IPS DF 4.7 (cell line): ENCODE results near the gene ADORA2A.

Source experiments
- DNase-seq: peaks from one replicate; pipeline ENCODE4 v3.0.0-alpha.2; 2013; ENCODE audit warnings: low spot score; ENCODE audit errors: extremely low read depth

Gene ADORA2A

GRCh38 chr22:24427500-24428164 is at the start of gene ADORA2A:
TSS of gene ADORA2A (plus strand) at chr22:24427599. CDS start at chr22:24433405, 5,806 bp downstream.
- DNase-seq, result no peak

- DNase-seq, result no peak
These were observed 47.9 kb upstream of the ADORA2A start for GRCh38 chr22:24379536-24379935.

GRCh38 chr22:24380220-24380904 is 47.0 kb upstream of the ADORA2A start:
- no peak for DNase-seq

DNA sequence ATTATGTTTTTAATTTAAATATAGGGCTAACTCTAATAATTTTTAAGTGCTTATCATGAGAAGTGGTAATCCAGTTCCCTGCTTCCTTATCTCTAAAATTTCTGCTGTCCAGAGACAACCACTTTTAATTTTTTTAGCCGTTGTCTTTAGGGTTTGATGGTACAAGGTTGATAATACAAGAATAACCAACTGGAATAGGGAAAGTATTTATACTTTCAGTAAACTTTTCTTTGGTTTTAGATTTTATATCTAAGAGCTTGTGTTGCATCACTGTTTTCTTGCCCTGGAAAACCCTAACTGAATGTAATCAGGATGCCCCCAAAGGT is 46.5 kb upstream of the ADORA2A start:
- DNase-seq, result no peak

- DNase-seq, result no peak
These were observed 44.3 kb upstream of the ADORA2A start for GRCh38 chr22:24383061-24383460.

GRCh38 chr22:24384131-24384530 is 43.3 kb upstream of the ADORA2A start:
- no peak for DNase-seq

GRCh38 chr22:24386937-24387471 is 40.4 kb upstream of the ADORA2A start:
- no peak for DNase-seq

- no peak for DNase-seq
These were observed 37.7 kb upstream of the ADORA2A start for GRCh38 chr22:24389680-24390079.

DNA sequence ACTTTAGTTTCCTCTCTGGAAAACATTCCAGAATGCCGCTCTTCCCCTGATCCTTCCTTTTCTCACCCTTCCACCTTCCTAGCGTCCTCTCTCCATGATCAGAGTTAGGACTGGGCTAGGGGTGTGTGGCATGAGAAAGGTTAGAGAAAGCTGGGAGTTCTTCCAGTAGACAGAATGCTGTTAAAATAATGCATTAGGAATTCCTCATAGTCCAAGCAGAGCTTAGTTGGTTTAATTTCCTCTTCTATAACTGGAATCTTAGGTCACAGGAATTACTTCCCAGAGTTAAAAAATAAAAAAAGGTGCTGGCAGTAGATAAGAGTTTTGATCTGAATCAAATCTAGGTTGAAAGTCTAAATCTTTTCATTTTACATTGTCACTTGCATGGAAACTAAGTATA is 37.2 kb upstream of the ADORA2A start:
- DNase-seq, result no peak

GRCh38 chr22:24390576-24390975 is 36.8 kb upstream of the ADORA2A start:
- DNase-seq, result no peak

DNA sequence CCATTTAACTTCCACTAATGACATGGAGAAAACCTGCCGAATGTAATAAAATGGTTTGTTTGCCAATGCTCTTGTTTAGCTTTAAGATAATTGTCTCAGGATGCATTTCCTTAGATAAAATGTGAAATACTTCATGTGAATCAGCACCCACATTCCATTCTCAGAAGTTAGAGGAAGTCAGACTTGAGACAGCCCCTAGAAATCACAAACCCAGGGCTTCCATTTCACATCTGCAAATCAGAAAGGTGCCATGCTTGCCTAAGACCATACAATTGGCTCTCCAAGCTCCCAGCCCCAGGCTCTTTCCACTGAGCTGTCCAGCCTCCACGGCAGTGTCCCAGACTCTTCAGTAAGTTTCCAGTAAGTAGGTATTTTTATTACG is 35.6 kb upstream of the ADORA2A start:
- DNase-seq, result no peak

DNA sequence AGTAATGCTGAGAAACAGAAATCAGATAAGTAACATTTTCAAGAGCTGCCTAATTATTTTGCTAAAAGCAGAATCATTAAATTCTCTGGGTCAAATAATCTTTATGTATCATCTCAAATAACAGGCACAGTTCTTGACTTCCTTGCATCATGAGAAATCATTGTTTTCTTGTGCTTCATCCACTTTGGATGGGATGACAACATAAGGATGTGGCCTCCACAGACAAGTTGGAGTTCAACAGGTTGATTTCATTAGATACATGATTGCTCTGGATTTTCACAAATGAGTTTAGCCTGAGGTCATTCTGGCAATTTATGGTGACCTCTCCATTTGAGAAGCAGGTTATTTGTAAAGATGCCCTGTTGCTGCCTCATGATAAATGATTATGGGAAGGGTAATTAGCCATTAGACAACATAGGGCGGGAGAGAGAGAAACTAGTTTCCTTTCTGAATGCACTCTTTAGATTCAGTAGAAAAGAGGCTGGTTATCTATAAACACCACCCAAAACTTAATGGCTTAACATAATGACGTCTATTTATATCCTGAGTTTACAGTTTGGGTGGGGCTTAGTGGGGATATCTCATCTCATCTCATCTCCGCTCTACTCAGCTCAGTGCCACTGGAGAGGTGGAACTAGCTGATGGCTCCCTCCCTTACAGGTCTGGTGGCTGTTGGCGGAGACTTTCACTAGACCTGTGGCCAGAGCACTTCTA is 35.0 kb upstream of the ADORA2A start:
- no peak for DNase-seq

DNA sequence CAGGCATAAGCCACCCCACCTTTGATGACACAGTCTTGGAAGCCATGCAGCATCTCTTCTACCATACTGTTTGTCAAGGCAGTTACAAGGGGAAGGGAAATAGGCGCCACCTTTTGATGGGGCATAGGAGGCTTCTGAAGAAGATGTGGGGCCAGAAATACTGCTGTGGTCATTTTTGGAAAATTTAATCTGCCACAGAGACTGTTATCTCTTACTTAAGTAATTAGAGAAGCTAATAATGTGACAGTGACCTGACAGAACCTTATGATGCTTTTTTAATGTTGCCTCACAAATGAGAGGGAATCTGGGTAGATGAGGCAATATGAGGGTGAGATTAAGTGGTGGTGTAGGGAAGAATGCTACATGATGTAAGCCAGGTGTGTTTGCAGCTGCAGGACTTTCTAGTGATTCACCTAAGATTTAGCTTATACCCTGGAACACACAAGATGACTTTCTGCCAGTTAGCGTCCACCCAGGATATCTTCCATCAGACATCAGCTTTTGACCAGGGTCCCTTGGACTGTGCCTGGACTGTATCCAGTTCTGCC is 34.3 kb upstream of the ADORA2A start:
- no peak for DNase-seq

DNA sequence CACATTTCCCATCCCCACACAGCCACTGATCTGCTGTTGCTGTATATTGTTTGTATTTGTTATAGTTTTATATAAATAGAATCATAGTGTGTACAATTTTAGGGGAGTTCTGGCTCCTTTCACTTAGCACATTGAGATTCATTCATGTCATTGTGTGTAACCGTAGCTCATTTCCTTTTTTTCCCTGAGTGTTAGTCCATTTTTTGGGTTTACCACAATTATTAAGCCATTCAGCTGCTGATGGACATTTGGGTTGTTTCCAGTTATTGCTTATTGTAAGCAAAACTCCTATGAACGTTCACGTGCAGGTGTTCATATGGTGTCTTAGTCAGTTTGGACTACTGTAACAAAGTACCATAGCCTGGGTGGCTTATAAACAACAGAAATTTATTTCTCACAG is 33.6 kb upstream of the ADORA2A start:
- no peak for DNase-seq

DNA sequence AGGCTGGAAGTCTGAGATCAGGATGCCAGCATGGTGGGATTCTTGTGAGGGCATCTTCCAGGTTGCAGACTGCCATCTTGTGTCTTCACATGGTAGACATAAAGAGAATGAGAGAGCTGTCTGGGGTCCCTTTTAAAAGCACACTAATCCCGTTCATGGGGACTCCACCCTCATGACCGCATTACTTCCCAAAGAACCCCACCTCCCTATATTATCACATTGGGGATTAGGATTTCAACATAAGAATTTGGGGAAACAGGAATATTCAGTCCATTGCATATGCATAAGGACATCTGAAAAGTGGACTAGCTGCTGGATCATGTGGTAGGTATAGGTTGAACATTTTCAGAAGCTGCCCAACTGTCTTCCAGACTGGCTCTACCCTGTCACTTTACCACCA is 33.1 kb upstream of the ADORA2A start:
- no peak for DNase-seq

DNA sequence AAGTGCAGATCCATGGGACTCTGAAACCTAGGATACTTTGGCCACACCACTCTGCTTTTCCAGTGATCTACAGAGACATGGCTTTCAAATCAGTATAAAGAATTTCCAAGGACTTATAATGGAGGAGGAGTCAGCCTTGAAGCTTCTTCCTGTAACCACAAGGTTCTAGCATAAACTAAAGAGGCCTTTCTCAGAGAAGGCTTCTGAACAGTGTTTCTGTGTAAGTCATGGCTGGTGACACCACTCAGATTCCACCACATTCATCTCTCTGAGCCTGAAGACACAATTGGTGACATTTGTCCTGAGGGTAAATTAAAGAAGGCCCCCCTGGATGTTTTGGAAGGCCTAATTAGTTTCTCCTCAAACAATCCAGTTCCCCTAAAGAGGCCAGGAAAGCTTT is 29.0 kb upstream of the ADORA2A start:
- no peak for DNase-seq

- DNase-seq, result no peak
These were observed 27.2 kb upstream of the ADORA2A start for GRCh38 chr22:24400034-24400725.

DNA sequence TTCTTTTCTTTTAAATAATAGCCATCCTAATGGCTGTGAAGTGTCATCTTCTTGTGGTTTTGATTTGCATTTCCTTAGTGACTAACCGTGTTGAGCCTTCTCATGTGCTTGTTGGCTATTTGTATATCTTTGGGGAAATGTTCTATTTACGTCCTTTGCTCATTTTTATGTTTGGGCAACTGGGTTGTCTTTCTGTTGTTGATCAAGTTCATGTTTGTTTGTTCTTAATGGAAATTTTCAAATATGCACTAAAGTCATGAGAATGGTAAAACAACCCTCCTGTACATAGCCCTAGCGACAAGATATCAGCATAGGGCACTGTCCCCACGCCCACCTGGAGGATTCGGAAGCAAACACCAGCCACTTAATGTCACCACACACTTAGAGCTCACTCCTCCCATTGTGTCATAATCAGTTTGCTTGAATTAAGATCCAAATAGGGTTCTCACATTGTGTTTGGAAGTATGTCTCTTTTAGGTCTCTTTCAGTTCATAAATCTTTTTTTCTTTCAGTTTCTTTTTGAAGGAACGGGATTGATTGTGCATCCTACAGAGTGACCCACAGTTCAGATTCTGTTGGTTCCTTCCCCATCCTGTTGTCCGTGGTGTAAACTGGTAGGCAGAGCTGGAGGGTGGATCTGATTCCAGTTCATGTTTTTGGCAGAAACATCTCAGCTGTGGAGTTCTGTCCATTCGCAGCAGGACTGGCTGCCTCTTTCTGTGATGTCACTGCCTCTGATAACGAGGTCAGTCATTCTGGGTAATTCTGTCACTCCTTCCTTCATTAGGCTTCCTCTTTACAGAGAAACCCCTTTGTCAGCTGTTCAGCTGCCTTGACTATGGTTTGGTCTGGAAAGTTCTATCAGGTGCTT is 26.4 kb upstream of the ADORA2A start:
- DNase-seq, result no peak

DNA sequence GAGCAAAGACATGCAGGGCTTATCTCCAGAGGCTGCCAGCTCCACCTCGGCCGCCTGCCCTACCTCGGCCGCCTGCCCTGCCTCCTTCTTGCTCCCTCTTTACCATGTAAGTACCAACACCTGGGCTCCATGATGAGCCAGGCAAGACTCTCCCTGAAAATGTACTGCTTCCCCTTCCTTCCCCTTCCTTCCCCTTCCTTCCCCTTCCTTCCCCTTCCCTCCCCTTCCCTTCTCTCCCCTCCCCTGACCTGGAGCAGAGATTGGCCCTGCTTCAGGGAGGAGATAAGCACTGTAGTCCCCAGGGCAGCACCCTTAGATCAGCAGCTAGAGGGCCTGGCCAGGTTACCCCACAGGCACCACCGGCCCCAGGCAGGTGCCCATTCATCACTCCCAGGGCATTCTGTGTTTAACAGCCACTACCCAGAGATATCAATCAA is 25.4 kb upstream of the ADORA2A start:
- DNase-seq, result no peak

DNA sequence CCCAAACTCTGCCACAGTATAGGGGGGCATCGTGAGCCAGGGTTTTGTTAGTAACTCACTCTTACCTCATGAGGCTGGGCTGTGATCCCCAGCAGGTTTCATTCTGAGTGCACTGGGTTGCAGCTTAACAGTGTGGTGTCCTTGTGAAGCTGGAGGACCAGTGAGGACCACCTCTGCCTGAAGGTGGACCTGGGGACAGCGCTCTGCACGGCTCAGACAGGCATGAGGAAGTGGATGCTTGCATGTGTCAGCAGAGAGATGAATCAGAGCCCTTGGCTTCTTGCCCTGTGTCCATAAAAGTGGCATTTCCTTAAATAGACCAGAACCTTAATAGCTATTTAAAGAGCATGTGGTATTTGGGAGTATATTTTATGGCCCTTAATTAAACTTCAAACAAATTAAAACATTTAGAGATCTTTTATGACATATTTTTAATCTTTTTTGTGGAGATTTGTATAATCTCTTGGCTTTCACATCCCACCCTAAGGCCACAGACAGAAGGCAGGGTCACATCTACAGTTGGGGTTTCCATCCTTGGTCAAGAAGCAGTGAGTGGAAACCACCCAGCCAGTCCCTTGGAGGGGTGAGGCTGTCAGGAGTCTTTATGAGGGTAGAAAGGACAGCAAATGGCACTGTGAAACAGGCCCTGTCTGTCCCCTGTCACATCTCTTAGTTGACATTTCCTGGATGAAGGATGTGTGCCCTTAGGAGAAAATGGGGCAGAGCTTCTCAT is 24.8 kb upstream of the ADORA2A start:
- no peak for DNase-seq
